NCI-H128 (cell line): ENCODE results near the gene PLCL1.

Experiments
- DNase-seq: peaks from one replicate; lab custom pipeline; 2025; ENCODE audit not compliant: unreplicated experiment; lab: John Stamatoyannopoulos, UW

Gene PLCL1

DNA sequence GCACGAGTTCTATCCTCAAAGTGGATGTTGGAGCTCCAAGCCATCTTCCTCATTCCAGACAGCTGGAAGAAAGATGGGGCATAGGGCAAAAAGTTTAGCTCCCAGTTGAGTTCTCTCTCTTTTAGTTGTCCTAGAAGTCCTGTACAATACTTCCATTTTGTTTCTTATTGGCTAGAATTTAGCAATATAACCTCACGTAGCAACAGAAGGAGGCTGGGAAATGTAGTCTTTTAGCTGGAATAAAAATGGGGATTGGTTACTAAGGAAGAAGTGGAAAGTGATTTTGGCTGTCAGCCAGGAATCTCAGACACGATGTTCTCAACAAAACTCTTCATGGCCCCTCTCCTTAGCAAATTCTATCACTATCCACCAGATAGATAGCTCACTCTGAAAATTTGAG, 79.9 kb downstream of the PLCL1 start:
- DNase-seq: no peak

DNA sequence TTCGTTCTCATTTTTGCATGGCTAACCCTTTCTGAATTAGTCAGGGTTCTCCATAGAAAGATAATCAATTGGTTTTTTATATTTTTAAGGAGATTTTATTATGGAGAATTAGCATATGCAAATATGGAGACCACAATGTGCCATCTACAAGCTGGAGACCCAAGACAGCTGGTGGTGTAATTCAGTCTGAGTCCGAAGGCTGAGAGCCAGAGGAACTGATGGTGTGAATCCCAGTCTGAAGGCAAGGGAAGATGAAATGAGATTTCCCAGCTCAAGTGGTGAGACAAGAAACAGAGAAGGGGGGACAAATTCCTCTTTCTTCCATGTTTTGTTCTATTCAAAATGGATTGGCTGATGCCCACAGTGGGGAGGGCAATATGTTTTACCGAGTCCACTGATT, 80.7 kb downstream of the PLCL1 start:
- no peak for DNase-seq

DNA sequence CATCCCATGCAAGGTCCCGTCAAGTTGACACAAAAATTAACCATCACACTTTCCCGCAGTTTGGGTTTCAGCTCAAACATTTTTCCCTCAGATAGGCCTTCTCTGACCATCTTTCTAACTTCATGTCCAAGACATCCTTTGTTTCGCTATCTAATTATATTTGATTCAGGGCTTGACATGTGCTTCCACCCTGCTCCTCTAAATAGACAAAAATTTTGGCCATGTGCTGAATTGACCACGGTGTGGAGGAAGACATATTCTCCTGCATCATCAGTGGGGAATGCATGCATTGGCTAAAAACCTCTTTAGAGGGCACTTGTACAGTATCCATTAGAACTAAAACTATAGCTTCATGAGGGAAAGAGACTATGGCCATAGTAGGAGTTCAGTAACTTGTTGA, 81.2 kb downstream of the PLCL1 start:
- no peak for DNase-seq

DNA sequence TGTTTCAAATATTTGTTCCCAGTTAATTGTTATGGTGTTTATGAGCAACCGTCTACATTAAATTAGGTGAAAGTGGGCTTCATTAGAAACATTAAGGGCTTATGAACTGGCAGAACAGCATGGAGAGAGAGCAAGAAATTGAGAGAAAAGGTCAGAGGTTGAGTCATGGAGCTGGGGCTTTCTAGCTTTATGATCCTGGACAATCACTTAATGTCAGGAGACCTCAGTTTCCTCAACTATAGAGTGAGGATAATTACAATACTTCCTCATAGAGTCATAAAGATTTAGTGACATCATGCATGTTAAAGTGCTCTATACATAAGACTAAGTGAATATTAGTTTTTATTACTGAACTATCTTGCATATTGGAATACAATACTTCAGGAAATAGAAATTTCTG, 83.9 kb downstream of the PLCL1 start:
- no peak for DNase-seq

DNA sequence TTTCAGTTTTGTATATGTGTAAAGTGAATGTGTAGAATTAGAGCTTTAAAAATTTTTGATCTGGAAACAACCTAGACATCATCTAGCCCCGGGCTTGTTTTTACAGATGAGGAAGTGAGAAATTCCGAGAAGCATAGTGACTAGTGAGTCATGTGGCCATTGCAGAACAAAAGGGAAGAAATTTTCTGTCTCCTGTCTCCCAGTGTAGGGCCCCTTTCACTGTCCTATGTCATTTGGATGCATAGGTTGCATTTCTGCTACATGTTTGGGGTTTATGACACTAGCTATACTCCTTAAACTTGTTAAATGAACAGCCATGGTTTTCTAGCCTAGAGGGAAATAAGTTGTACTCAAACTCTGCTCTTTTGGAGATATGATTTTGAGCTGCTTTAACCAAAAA, 84.6 kb downstream of the PLCL1 start:
- DNase-seq: no peak

DNA sequence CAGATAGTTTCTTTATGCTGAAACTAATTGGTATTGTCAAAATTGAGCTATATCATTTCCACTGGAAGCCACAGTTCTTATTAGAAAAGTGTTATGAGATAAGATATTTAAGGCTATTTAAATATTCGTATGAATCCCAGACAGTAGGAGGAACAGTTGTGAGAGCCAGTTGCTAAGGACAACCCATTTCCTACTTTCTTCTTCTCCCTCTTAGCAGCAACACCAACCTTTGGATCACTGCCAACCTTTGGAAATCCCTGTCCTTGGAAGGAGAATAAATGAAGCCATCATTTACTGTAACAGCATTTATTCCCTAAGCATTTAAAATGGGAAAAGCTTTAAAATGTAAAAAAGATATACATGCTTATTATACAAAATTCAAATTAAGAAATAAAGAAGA, 85.8 kb downstream of the PLCL1 start:
- DNase-seq: no peak

DNA sequence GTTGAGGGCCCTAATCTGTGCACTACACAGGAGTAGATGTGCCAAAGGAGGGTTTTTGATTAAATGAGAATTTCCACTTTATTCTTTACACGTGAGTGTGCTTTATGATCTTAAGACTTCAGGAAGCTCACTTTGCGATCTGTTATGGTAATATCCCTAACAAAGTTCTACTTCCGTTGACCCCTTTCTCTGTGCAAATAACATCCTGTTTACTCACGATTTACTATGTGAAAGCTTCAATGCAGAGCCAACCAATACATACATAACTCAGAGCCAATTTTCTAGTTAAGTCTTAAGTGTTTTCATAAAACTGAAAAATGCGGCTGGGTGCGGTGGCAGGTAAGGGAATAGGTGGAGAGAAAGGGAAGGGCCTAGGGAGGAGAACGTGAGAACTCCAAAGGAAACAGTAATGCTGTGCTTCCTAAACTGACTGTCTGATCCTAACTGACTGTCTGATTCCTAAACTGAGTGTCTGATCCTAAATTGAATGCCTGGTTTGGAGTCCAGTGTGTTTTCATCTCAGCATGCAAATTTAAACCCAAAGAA, 87.6 kb downstream of the PLCL1 start:
- no peak for DNase-seq

DNA sequence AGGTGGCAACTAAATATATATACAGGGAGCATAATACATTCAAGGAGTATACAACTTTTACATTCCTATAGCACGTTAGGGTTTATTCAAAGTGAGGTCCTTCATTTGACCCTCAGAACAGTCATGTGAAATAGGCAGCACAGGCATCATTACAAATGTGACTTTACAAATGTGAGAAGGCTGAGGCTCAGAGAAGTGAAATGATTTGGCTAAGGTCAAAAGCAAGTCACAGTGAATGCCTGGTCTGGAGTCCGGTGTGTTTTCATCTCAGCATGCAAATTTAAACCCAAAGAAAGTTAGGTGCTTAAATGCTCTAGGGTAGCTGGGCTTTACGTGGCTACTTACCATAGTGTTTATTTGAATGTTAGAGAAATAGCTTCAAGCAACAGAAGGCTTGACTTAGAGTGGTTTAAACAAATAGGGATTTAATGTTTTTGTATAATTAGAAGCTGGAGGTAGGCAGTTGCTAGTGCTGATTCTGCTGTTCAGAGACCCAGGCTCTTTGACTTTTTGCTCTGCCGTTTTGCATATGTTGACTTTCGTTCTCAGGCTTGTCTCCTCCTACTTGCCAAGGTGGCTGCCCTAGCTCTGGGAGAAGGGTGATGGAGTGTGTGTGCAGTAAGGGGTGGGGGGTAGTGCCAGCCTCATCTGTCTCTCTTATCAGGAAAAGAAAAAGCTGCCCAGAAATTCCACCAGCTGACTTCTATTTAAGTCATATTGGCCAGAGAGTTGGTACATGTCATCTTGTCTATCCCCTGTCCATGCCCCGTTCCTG, 89.2 kb downstream of the PLCL1 start:
- DNase-seq: no peak

DNA sequence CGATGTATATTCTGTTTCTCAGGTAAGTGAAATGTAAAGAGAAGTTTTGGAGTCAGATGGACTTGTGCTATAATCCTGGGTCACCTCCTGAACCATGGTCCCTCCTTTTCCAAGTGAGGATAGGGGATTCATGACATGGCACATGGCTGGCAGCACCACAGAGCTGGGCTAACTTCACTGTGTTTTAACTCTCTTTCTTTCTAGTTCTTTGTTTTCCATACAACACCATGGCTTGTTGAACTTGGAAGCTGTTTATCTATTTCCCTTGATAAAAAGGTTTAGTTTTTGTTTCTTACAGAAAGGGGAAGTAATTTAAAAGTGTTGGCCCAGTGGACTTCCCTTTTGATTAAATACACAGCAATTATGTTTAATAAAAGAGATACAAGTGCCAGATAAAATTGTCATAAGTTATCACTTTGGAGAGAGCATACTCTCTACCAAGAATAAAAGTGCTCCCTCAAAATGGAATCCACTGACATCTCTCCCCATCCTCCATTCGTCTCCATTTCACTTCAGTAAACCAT, 90.4 kb downstream of the PLCL1 start:
- DNase-seq: no peak

DNA sequence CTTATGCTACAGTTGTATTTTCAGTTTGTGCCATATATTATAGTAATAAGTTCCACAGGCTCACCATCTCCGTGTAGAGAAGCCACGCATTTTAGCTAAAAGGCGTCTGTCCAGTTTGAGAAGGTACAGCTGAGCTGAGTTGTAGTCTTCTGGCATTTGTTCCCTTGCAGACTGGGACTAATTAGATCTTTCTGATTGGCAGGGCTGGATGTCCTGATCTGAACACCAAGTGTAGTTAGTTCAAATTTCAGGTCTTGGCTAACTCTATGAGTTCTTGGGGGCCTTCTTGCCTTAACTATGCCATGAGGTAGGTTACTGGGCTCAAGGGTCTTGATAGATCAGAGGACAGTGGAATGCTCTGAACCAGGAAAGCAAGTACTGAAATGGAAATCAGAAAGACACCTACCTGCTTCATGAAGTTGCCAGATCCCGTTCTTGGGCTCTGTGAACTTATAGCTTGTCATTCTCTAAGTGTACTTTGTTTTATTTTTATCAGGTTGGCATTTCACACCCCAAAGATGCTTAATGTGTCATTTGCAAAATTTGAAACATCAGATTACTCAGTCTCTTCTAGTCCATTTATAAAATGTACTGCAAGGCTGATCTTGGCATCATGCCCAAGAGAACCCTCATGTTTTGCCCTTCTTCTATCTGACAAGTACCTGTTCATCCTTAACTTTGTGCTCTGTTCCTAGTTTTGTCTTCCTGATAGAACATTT, 93.7 kb downstream of the PLCL1 start:
- no peak for DNase-seq

DNA sequence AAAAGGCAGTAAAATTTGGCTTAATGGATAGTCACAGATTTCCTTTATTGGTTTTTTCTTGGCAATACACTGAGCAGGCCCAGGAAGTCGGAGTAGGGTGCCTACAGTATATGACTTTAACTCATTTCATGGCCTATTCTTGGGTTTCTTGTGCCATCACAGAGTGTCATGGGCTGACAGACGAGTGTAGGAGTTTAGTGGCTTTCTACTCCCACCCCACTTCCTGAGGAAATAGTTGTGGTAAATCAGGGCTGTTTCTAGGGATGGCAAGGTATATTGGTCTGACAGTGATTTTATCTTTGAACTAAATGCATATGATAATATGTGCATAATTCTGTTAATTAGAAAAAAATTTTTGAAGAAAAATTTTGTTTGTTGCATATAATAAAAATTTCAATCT, 100.1 kb downstream of the PLCL1 start:
- no peak for DNase-seq

DNA sequence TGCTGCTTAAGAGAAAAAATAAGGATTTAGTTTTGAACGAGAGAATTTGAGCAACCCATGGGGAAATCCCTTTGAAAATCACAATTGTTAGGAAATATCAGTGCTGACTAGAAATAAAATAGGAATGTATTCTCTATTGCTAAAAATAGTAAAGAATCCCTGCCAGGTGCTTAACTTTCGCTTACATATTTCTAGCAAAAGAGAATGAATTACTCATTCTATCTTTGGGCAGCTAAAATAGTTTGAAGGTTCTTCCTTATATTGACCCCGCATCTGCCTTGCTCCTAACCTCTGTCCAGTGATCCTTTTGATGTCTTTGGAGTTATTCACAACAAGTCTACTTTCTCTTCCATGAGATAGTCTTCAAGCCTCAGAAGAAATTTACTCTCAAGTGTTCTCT, 103.8 kb downstream of the PLCL1 start:
- no peak for DNase-seq

DNA sequence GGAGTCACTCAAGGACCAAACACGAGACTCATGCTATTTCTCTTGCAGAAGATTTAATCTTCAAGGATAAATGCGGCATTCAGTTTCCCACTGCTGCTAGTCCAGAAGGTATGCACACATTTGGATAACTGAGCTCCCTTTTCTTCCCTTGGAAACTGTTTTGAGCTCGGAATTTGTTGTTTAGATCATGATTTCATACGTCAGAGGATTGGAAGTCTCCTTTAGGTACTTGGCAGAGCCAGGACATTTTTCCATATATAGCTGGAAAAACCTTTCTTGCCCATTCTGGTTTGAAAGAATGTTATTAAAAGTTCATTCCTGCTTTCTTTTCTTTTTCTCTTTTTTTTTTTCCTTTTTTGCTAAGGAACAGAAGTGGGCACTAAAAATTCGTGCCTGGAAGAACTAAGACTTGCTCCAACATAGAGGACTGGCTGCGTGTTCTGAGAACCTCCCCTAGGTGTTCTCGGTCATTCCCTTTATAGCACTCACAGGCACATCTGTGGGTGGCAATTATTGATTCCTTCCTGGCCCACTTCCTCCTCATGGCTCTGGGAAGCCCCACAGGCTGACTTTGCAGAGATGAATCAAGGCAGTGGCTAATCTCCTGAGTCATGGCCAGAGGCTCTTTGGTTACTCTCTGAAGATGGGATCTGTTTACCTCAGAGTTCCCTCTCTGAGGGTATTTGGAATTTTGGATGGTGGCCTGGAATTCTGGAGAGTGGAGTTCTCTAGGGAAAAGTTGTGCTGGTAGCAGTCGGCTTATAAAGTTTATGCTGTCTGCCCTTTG, 104.8 kb downstream of the PLCL1 start:
- DNase-seq: no peak

DNA sequence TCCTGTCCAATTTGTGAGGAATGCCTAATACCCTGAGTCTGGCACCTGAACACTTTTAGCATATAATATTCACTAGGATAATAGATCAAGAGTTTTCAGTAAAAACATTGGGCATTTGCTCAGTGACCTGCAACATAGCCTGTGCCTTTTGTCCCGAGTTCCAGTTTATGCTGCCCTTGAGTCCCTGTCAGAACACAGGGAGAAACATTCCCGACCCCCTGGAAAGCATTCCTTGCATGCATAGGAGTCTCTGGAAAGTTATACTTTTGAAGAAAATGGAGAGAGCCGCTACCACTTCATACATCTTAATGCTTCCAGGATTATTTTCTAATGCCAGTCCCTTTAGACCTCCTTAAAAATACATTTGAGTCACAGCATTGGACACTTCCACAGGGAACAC, 107.3 kb downstream of the PLCL1 start:
- DNase-seq: no peak

DNA sequence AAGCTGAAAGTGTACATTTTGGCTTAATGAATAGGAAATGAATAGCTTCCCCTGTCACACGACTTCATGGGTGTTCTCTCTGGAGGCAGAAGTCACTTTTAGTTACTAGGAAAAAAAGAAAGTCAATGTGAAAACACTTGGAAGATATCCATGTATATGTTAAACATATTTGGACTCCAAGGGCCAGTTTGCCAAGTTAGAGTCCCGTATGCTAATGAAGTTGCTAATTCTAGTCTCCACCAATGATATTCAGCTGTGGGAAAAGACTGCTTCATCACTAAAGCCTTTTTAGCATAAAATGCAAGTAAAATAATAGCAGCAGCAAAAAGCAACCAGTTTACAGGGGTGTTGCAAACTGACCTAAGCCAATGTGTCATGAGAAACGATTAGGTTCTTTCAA, 108.7 kb downstream of the PLCL1 start:
- DNase-seq: no peak

DNA sequence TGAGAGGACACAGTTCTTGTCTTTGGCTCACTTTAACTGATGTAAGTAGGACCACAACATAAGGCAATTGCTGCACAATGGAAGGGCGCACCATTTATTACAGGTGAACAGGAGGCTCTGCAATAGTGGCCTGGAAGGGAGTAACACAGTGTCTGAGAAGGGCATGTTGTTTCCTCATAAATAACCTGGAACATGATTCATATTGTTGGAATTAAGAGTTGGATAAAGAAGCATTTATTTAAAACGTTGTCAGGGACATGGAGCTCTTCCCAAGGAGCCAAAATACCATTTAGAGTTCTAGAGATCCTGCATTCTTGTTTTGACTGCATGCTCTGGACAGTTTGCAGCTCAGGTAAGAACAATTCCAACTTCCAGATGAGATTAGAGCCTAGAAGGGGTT, 110.4 kb downstream of the PLCL1 start:
- DNase-seq: no peak

DNA sequence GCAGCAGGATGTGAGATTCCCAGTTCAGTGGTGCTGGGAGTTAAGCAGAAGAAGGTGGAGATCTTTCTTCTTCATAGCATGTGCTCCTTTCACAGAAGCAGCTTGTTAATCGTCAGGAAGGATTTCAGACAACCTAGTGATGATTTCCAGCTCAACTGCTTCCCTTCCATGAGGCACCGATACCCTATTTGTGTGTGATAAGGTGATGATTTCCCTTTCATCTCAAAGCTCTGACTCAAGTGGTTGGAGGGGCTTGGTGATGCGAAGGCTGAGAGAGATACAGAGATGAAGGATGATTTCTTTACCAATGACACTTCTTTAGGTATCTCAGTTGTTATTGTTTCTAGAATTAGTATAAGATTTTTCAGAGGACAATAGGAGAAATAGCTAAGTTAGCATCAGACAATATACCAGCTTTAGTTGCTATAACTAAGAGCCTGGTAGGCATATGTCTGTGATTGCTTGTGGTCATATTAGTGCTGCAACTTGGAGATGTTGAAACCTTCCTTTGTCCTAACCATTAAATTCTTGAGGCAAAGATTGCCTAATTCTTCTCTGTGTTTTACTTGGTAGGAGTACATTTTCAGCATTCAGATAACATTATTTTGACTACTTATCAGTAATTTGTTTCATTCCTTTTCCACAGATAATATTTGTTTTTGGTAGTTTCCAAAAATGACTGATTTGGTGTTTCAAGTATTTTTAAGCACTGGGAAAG, 111.3 kb downstream of the PLCL1 start:
- no peak for DNase-seq

DNA sequence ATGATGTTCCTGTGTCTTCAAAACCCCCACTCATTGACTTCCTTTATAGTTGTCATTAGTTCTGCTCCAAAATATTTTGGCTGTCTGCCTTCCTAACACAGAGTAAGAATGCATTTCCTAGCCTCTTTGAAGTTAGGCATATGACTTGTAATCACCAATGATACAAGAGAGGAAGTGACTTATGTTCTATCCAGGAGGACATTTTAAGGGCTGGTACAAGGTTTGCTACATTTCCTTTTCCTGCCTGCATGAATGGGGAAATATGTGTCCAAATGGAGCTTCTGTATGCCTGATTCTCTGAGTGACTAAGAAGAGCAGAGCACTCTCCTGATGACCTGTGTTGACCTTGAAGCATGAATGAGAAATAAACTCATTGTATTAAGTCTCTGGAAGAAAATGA, 115.1 kb downstream of the PLCL1 start:
- DNase-seq: no peak

DNA sequence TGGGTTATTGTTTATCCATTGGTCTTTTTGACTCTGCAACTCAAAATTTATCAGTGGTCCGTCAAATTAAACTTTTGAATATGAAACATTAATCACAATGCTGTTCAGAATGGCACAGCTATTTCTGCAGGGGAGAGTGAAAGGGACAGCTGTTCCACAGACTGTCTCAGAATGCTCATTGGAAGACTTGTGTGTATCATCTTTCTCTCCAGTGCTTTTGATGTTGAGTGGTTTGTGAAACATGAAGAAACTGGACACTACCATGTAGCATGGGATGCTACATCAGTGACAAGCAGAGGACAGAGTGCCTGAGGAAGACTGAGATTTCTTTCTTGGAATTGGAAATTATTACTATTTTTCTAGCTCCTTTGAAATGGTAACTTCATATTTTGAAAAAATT, 115.7 kb downstream of the PLCL1 start:
- DNase-seq: no peak

DNA sequence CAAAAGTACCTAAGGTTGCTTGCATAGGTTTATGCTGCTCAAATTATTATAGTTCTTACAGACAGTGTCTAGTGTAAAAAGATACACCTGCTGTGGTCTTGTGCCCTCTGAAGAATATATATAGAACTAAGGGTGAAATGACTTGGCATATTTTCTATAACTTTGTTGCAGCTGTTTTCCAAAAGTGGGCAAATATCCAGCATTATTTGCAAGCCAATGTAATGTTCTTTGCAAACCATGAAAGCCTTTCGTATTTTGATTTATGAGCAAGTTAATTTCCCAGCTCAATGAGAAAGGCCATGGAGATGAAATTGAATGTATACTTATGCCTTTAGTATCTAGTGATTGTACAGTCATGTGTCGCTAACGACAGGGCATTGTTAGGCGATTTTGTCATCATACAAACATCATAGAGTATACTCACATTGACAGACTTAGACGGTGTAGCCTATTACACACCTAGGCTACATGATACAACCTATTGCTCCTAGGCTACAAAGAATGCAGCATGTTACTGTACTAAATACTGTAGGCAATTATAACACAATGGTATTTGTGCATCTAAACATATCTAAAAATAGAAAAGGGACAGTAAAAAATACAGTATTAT, 116.3 kb downstream of the PLCL1 start:
- no peak for DNase-seq
